ENCODE results near the gene PRKG1. TPM values are rescaled to one million over a fixed set of nuclear protein-coding genes. Genes with fewer than 3 reads are reported as not detected.

Gene PRKG1
- total and polyA plus RNA-seq, 2 of the 8 experiments (the other 6 are each of a cell fraction or from before 2014, with no cell fraction given): 4.2 to 15.2 TPM

DNA sequence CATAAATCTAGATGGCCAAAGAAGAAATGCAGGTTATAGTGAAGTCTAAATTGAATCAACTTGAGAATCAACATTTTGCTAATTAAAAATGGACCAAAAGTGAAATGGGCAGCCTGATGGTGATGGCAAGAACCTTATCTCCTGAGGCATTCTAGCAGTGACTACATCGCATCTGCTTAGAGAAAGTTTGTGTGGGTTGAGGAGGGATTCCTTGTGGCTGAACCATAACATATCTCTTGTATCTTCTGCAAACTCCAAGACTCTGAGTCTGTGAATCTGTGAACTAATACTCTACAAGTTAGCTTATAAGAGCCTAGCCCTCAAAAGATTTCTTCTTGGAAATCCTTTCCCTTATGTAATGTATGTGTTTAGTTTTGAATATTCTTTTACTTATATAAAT is 85.6 kb downstream of the PRKG1 start:
- Histone ChIP-seq H2AK5ac (ENCODE audit: low read depth, low read length) (no peak overlapping the region), H2BK5ac (ENCODE audit: low read depth, low read length) (no peak overlapping the region), H4K5ac (ENCODE audit: insufficient read length, low read depth, low read length) (no peak overlapping the region), H3K56ac (replicated peaks; ENCODE audit: insufficient read length, low read depth, low read length) (no peak overlapping the region), H3K4me3 (ENCODE audit: extremely low read depth in 1 of 4, insufficient read depth in 2 of 4, low read depth in 3 of 4, low read length in 4 of 4) (no peak overlapping the region), H3K23me2 (ENCODE audit: low read depth, low read length) (no peaks in the 10 kb centered on the region), H3K27ac (ENCODE audit: low read depth, low read length) (no peak overlapping the region), H3K79me1 (ENCODE audit: low read depth, low read length) (no peaks in the 10 kb centered on the region), H4K8ac (ENCODE audit: extremely low read depth, insufficient read depth, low read length) (no peak overlapping the region), H2BK20ac (ENCODE audit: low read length) (no peak overlapping the region), H3K36me3 (ENCODE audit: control insufficient read depth in 2 of 4, insufficient read depth in 4 of 4, low read length in 3 of 4) (peaks cover 0 to 6% (median 2%) of the 10 kb centered on the region in 4 experiments; a peak in 2 of 8 replicates), H2AFZ (ENCODE audit: low read length) (no peak overlapping the region), H3K9ac (replicated peaks in 1 of 4; ENCODE audit: extremely low read depth in 1 of 4, low read depth in 3 of 4, low read length in 3 of 4) (no peak overlapping the region), H3K4me2 (ENCODE audit: insufficient read depth in 1 of 2, low read depth in 2 of 2, low read length in 2 of 2) (no peak overlapping the region), H3K27me3 (replicated peaks in 1 of 4; ENCODE audit: control insufficient read depth in 3 of 4, extremely low read depth in 1 of 4, insufficient read depth in 3 of 4, low read length in 3 of 4) (no peaks in the 10 kb centered on the region), H2BK12ac (ENCODE audit: low read depth, low read length) (no peak overlapping the region), H4K91ac (replicated peaks; ENCODE audit: insufficient read length, low read length) (no peak overlapping the region), H3K14ac (ENCODE audit: insufficient read length) (no peak overlapping the region), H3K9me3 (ENCODE audit: insufficient read depth in 2 of 2, low read depth in 1 of 2, low read length in 1 of 2) (peaks cover 3 to 11% of the 10 kb centered on the region in 2 experiments; a peak in 2 of 4 replicates), H3K23ac (ENCODE audit: insufficient read length) (no peak overlapping the region), H2BK120ac (replicated peaks; ENCODE audit: low read depth, low read length) (no peak overlapping the region), H2BK15ac (ENCODE audit: low read length) (no peak overlapping the region), H3K4ac (replicated peaks; ENCODE audit: insufficient read length, low read depth, low read length) (no peak overlapping the region), H4K20me1 (replicated peaks in 1 of 2; ENCODE audit: control insufficient read depth in 1 of 2, insufficient read depth in 2 of 2, low read length in 2 of 2) (no peaks in the 10 kb centered on the region), H3K79me2 (ENCODE audit: control insufficient read depth in 1 of 2, insufficient read depth in 2 of 2, low read length in 2 of 2) (no peaks in the 10 kb centered on the region), H3K18ac (ENCODE audit: extremely low read depth, low read length) (no peak overlapping the region), H3K4me1 (replicated peaks in 1 of 4; ENCODE audit: control insufficient read depth in 3 of 4, insufficient read depth in 4 of 4, low read length in 3 of 4) (peaks cover 0 to 3% (median 0%) of the 10 kb centered on the region in 4 experiments; a peak in 1 of 7 replicates)
- ChIA-PET CTCF (ENCODE audit: partially characterized antibody) (no interaction called here), POLR2A (ENCODE audit: partially characterized antibody) (no interaction called here)
- no peak for DNase-seq (ENCODE audit: low read depth in 1 of 2, low spot score in 2 of 2)
- no peak for FAIRE-seq
- WGBS, 2 experiments (ENCODE audit: extremely low coverage in 1 of 2, insufficient coverage in 1 of 2, insufficient read length in 1 of 2, insufficient replicate concordance in 2 of 2, low coverage in 1 of 2, low lambda C conversion rate in 2 of 2, missing lambda C conversion rate in 1 of 2): 89% methylated on average over 1 of the region's 1 CpG; no CpG with 5 or more reads in 1 of the 2 experiments
- TF ChIP-seq RNF2 (IDR thresholded peaks at IDR 0.05; ENCODE audit: borderline replicate concordance, low read depth, low read length, missing control alignments, poor library complexity, severe bottlenecking): no peak
- no peak for TF ChIP-seq CHD2 (IDR thresholded peaks at IDR 0.05; ENCODE audit: low read length)
- no peak for TF ChIP-seq JUND (IDR thresholded peaks at IDR 0.05; ENCODE audit: low read length)
- TF ChIP-seq TEAD4 (IDR thresholded peaks at IDR 0.05; ENCODE audit: low read depth, low read length): no peak
- no peak for TF ChIP-seq RAD21 (IDR thresholded peaks at IDR 0.05 in 1 of 2, conservative IDR thresholded peaks at IDR 0.05 in 1 of 2; ENCODE audit: low read depth in 2 of 2, low read length in 2 of 2)
- TF ChIP-seq BRCA1 (IDR thresholded peaks at IDR 0.05; ENCODE audit: low read depth, low read length): no peak
- no peak for TF ChIP-seq ATF2 (IDR thresholded peaks at IDR 0.05; ENCODE audit: low read length)
- TF ChIP-seq SP2 (IDR thresholded peaks at IDR 0.05; ENCODE audit: low read length): no peak
- TF ChIP-seq CEBPB (IDR thresholded peaks at IDR 0.05; ENCODE audit: low read depth, low read length): no peak
- TF ChIP-seq GABPA (IDR thresholded peaks at IDR 0.05; ENCODE audit: borderline replicate concordance, insufficient read depth, low read length): no peak
- TF ChIP-seq CHD1 (IDR thresholded peaks at IDR 0.05; ENCODE audit: low read depth, low read length): no peak
- no peak for TF ChIP-seq TAF1 (IDR thresholded peaks at IDR 0.05; ENCODE audit: low read depth, low read length)

All from H1 (cell line).